ENCODE data around the gene POU2AF1.
"Not testable (repeated sequence)": the region's sequence is repeated elsewhere in the genome, so short reads cannot be mapped to it uniquely, and the experiment has no call there.

POU2AF1 gene

DNA sequence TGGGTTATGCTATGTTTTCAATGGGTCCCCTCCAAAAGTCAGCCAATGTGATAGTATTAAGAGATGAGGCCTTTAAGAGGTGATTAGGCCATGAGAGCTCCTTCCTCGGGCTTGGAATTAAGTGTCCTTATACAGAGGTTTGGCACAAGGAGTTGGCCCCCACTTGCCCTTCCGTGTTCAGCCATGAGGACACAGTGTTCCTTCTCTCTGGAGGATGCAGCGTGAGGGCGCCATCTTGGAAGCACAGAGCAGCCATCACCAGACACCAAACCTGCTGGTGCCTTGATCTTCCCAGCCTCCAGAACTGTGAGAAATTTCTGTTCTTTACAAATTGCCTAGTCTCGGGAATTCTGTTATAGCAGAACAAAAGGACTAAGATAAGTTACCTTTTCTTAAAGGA is 53.8 kb downstream of the POU2AF1 start:
- H3K36me3 ChIP-seq (ENCODE audit: control insufficient read depth, insufficient read depth, low read length) = no peaks in the 10 kb centered on the region
- H3K4me1 ChIP-seq (ENCODE audit: control insufficient read depth, insufficient read depth, low read length) = peaks cover 8% of the 10 kb centered on the region; the same call in 1 of the 2 replicates
- no peak overlapping the region for H3K4me3 ChIP-seq (ENCODE audit: low read depth, low read length)
- H3K9me3 ChIP-seq (ENCODE audit: control insufficient read depth, insufficient read depth, low read depth, low read length) = no peaks in the 10 kb centered on the region
- no peaks in the 10 kb centered on the region for H3K27me3 ChIP-seq (ENCODE audit: control insufficient read depth, insufficient read depth, low read length)
- no peak overlapping the region for H3K27ac ChIP-seq (ENCODE audit: low read depth, low read length)
- no peak overlapping the region for H3K9ac ChIP-seq (ENCODE audit: low read length)

- Histone ChIP-seq H3K27me3 (ENCODE audit: control insufficient read depth, insufficient read depth, low read length) (no peaks in the 10 kb centered on the region), H3K27ac (ENCODE audit: low read depth, low read length) (no peak overlapping the region), H3K4me3 (ENCODE audit: low read depth, low read length) (no peak overlapping the region)
Observed at GRCh38 chr11:111324277-111324720, 54.8 kb downstream of the POU2AF1 start.

GRCh38 chr11:111322534-111322933 is 56.5 kb downstream of the POU2AF1 start:
- H3K27me3 ChIP-seq (ENCODE audit: control insufficient read depth, insufficient read depth, low read length) = no peaks in the 10 kb centered on the region
- no peak overlapping the region for H3K27ac ChIP-seq (ENCODE audit: low read depth, low read length)
- no peak overlapping the region for H3K9ac ChIP-seq (ENCODE audit: low read length)
- no peaks in the 10 kb centered on the region for H3K36me3 ChIP-seq (ENCODE audit: control insufficient read depth, insufficient read depth, low read length)
- peaks cover 8% of the 10 kb centered on the region; the same call in 1 of the 2 replicates for H3K4me1 ChIP-seq (ENCODE audit: control insufficient read depth, insufficient read depth, low read length)
- H3K4me3 ChIP-seq (ENCODE audit: low read depth, low read length) = no peak overlapping the region
- H3K9me3 ChIP-seq (ENCODE audit: control insufficient read depth, insufficient read depth, low read depth, low read length) = no peaks in the 10 kb centered on the region

More at GRCh38 chr11:111324277-111324720, 54.8 kb downstream of the POU2AF1 start:
- Histone ChIP-seq H3K36me3 (ENCODE audit: control insufficient read depth, insufficient read depth, low read length) (no peaks in the 10 kb centered on the region), H3K9ac (ENCODE audit: low read length) (no peak overlapping the region), H3K4me1 (ENCODE audit: control insufficient read depth, insufficient read depth, low read length) (peaks cover 8% of the 10 kb centered on the region; the same call in 1 of the 2 replicates), H3K9me3 (ENCODE audit: control insufficient read depth, insufficient read depth, low read depth, low read length) (no peaks in the 10 kb centered on the region)

GRCh38 chr11:111320728-111321568 is 58.1 kb downstream of the POU2AF1 start:
- no peaks in the 10 kb centered on the region for H3K27me3 ChIP-seq (ENCODE audit: control insufficient read depth, insufficient read depth, low read length)

GRCh38 chr11:111320199-111320598 is 58.9 kb downstream of the POU2AF1 start:
- H3K27me3 ChIP-seq (ENCODE audit: control insufficient read depth, insufficient read depth, low read length); H3K9ac ChIP-seq (ENCODE audit: low read length); H3K4me3 ChIP-seq (ENCODE audit: low read depth, low read length); H3K4me1 ChIP-seq (ENCODE audit: control insufficient read depth, insufficient read depth, low read length); H3K27ac ChIP-seq (ENCODE audit: low read depth, low read length); H3K9me3 ChIP-seq (ENCODE audit: control insufficient read depth, insufficient read depth, low read depth, low read length); H3K36me3 ChIP-seq (ENCODE audit: control insufficient read depth, insufficient read depth, low read length): not testable (repeated sequence)

More at GRCh38 chr11:111320728-111321568, 58.1 kb downstream of the POU2AF1 start:
- peaks cover 8% of the 10 kb centered on the region; the same call in 1 of the 2 replicates for H3K4me1 ChIP-seq (ENCODE audit: control insufficient read depth, insufficient read depth, low read length)
- no peak overlapping the region for H3K9ac ChIP-seq (ENCODE audit: low read length)
- no peak overlapping the region for H3K27ac ChIP-seq (ENCODE audit: low read depth, low read length)
- no peaks in the 10 kb centered on the region for H3K36me3 ChIP-seq (ENCODE audit: control insufficient read depth, insufficient read depth, low read length)
- H3K4me3 ChIP-seq (ENCODE audit: low read depth, low read length) = no peak overlapping the region
- H3K9me3 ChIP-seq (ENCODE audit: control insufficient read depth, insufficient read depth, low read depth, low read length) = no peaks in the 10 kb centered on the region

- H3K27me3 ChIP-seq (ENCODE audit: control insufficient read depth, insufficient read depth, low read length) = no peaks in the 10 kb centered on the region
- no peaks in the 10 kb centered on the region for H3K36me3 ChIP-seq (ENCODE audit: control insufficient read depth, insufficient read depth, low read length)
- no peaks in the 10 kb centered on the region for H3K9me3 ChIP-seq (ENCODE audit: control insufficient read depth, insufficient read depth, low read depth, low read length)
- peaks cover 8% of the 10 kb centered on the region; the same call in 1 of the 2 replicates for H3K4me1 ChIP-seq (ENCODE audit: control insufficient read depth, insufficient read depth, low read length)
- no peak overlapping the region for H3K27ac ChIP-seq (ENCODE audit: low read depth, low read length)
- H3K9ac ChIP-seq (ENCODE audit: low read length) = no peak overlapping the region
- no peak overlapping the region for H3K4me3 ChIP-seq (ENCODE audit: low read depth, low read length)
Observed at GRCh38 chr11:111319296-111319695, 59.8 kb downstream of the POU2AF1 start.

- Histone ChIP-seq H3K9ac (ENCODE audit: low read length) (no peak overlapping the region), H3K36me3 (ENCODE audit: control insufficient read depth, insufficient read depth, low read length) (no peaks in the 10 kb centered on the region), H3K27ac (ENCODE audit: low read depth, low read length) (no peak overlapping the region), H3K27me3 (ENCODE audit: control insufficient read depth, insufficient read depth, low read length) (no peaks in the 10 kb centered on the region), H3K4me1 (ENCODE audit: control insufficient read depth, insufficient read depth, low read length) (no peaks in the 10 kb centered on the region), H3K4me3 (ENCODE audit: low read depth, low read length) (no peak overlapping the region), H3K9me3 (ENCODE audit: control insufficient read depth, insufficient read depth, low read depth, low read length) (no peaks in the 10 kb centered on the region)
Observed at GRCh38 chr11:111312076-111312475, 67.0 kb downstream of the POU2AF1 start.

- H3K9ac ChIP-seq (ENCODE audit: low read length) = no peak overlapping the region
- H3K27ac ChIP-seq (ENCODE audit: low read depth, low read length) = no peak overlapping the region
- H3K9me3 ChIP-seq (ENCODE audit: control insufficient read depth, insufficient read depth, low read depth, low read length) = no peaks in the 10 kb centered on the region
- H3K4me3 ChIP-seq (ENCODE audit: low read depth, low read length) = no peak overlapping the region
- no peaks in the 10 kb centered on the region for H3K36me3 ChIP-seq (ENCODE audit: control insufficient read depth, insufficient read depth, low read length)
- no peaks in the 10 kb centered on the region for H3K27me3 ChIP-seq (ENCODE audit: control insufficient read depth, insufficient read depth, low read length)
- no peaks in the 10 kb centered on the region for H3K4me1 ChIP-seq (ENCODE audit: control insufficient read depth, insufficient read depth, low read length)
Observed at GRCh38 chr11:111310723-111311122, 68.4 kb downstream of the POU2AF1 start.

GRCh38 chr11:111310088-111310487 is 69.0 kb downstream of the POU2AF1 start:
- H3K27ac ChIP-seq (ENCODE audit: low read depth, low read length) = no peak overlapping the region
- no peaks in the 10 kb centered on the region for H3K9me3 ChIP-seq (ENCODE audit: control insufficient read depth, insufficient read depth, low read depth, low read length)
- no peaks in the 10 kb centered on the region for H3K36me3 ChIP-seq (ENCODE audit: control insufficient read depth, insufficient read depth, low read length)
- no peaks in the 10 kb centered on the region for H3K4me1 ChIP-seq (ENCODE audit: control insufficient read depth, insufficient read depth, low read length)
- H3K9ac ChIP-seq (ENCODE audit: low read length) = no peak overlapping the region
- H3K27me3 ChIP-seq (ENCODE audit: control insufficient read depth, insufficient read depth, low read length) = no peaks in the 10 kb centered on the region
- H3K4me3 ChIP-seq (ENCODE audit: low read depth, low read length) = no peak overlapping the region

DNA sequence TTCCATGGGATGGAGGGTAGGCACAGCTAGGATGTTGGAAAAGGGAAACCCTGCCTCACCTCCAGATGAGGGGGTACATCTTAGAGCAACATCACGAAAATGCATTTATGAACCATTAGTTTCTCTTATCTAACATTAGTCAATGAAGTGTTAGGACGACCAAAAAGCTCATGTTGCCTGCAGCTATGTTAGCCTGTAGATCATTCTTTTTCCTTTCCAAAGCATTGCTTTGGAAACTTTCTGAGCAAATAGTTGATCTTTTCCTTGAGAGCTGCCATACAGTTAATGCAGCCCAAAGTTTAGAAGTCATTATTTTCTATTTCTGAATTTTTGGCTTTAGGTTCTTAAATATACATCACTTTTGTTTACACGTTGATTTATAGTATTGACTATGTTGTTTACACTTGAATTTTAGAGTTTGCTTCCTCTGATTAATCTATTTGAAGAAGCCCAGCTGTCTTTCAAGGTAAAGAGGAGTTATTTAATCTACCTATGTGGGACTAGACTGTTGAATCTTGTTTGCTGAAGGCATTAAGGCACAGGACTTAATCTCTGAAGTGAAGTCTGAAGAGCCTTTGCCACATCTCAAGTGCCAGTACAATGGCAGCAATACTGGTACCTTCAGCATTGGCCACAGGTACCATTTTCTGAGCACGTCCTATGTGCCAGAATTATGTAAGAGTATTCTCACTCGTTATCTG is 69.7 kb downstream of the POU2AF1 start:
- no peaks in the 10 kb centered on the region; the same call in 1 of the 2 replicates for H3K27me3 ChIP-seq (ENCODE audit: control insufficient read depth, insufficient read depth, low read length)
- H3K4me3 ChIP-seq (ENCODE audit: low read depth, low read length) = no peak overlapping the region
- no peak overlapping the region for H3K9ac ChIP-seq (ENCODE audit: low read length)
- H3K9me3 ChIP-seq (ENCODE audit: control insufficient read depth, insufficient read depth, low read depth, low read length) = no peaks in the 10 kb centered on the region
- H3K27ac ChIP-seq (ENCODE audit: low read depth, low read length) = no peak overlapping the region
- H3K36me3 ChIP-seq (ENCODE audit: control insufficient read depth, insufficient read depth, low read length) = no peaks in the 10 kb centered on the region
- H3K4me1 ChIP-seq (ENCODE audit: control insufficient read depth, insufficient read depth, low read length) = no peaks in the 10 kb centered on the region

- Histone ChIP-seq H3K9me3 (ENCODE audit: control insufficient read depth, insufficient read depth, low read depth, low read length) (no peaks in the 10 kb centered on the region), H3K4me3 (ENCODE audit: low read depth, low read length) (no peak overlapping the region), H3K9ac (ENCODE audit: low read length) (no peak overlapping the region), H3K36me3 (ENCODE audit: control insufficient read depth, insufficient read depth, low read length) (no peaks in the 10 kb centered on the region), H3K4me1 (ENCODE audit: control insufficient read depth, insufficient read depth, low read length) (peaks cover 5% of the 10 kb centered on the region), H3K27ac (ENCODE audit: low read depth, low read length) (no peak overlapping the region), H3K27me3 (ENCODE audit: control insufficient read depth, insufficient read depth, low read length) (no peaks in the 10 kb centered on the region; the same call in 1 of the 2 replicates)
Observed at GRCh38 chr11:111308140-111308539, 70.9 kb downstream of the POU2AF1 start.
